CD4-positive, alpha-beta T cell treated with Interleukin-10 for 1 hour (primary cell): Measurements from ENCODE around the gene SLX4IP.

Experiments
- DNase-seq: peaks from one replicate; pipeline ENCODE4 v3.0.0-alpha.2; 2020

Gene SLX4IP

DNA sequence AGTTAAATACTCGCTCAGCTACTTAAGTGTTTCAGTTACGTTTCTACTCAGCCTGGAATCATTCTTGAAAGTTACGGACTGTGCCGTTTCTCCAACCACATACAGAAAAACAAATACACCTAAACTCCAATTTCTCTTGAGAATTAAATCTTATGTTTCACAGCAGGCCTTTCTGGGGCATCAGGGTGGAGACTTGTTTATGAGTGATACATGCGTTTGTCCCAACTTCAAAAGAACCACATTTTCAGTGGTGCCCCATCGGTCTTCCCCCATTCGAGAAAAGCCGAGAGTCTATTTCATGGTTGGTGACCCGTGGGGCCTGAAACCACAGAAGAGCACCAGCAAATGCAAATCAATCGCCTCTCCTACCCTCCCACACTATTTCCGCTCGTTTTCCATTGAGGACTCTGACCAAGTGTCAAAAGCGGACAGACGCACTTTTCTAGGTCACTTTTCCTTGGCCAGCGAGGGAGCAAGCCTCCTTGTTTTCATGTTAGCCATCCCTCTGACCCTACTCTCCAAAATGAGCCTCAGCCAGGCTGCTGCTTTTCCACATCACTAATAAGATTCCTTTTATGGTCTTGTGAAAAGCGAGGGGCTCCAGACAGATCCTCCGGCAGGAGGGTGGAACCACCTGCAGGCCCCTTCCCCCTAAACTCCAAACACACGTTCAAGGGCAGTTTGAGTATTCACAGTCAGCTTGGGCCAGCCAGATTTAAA is 235.6 kb downstream of the SLX4IP start:
- DNase-seq, result no peak

DNA sequence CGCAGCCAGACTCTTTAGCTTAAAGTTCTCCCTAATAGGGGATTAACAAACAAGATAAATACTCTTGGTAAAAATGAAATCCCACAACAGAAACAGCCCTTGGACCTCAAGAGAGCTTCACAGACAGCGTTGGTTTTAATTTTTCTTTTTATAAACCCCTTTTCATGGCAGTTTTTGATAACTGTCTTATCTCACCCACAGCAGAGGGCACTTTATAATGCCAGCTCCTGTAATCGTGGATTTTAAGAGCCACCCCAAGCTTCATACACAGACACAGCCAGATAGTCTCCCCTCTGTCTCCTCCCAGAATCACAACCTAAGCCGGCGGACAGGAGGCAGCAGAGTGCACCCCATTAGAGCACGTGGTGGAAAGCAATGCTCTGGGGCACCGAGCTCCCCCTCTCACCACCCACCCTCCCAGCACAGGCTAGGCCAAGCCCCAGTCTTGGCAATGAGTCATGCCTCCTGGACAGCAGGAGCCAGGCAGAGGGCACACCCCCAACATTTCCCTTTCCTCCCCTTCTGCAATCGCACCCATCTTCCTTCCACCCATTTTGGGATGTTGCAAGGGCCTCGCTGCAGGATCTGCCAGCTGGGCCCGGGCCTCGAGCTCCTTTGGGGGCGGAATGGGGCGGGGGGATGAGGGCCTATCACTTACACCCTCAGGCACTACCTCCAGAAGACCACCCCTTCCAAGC is 236.3 kb downstream of the SLX4IP start:
- DNase-seq, result peak; percentile 27

DNA sequence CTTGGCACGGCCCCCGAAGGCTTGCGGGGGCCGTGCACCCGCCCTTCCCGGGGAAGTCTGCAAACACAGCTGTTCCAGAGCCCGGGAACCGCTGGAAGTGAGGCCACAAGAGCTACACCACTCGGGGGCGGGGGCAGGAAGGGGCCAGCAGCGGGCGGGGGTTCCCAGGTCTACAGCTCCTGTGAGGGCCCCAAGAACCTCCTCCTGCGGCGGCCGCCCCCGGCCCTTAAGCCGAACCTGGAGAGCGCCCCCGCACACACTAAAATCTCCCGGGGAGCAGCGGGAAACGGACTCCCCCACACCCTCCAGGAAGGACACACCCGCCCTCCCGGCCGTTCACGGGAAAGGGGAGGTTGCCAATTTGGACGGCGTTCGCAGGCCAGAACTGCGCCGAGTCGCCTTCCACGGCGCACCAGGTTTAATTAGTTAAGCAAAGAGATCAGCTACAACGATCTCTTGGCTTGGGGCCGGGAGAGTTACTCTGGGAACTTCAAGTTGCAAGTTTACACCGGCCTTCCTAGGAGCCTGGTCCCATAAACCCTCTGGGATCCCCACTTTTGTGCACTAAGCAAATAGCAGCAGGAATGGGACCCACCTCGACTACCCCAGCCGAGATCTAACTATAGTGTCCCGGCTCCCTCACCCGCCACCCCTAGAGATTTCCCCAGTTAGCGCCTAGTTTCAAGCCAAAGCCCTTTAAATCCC is 237.0 kb downstream of the SLX4IP start:
- DNase-seq, result no peak

DNA sequence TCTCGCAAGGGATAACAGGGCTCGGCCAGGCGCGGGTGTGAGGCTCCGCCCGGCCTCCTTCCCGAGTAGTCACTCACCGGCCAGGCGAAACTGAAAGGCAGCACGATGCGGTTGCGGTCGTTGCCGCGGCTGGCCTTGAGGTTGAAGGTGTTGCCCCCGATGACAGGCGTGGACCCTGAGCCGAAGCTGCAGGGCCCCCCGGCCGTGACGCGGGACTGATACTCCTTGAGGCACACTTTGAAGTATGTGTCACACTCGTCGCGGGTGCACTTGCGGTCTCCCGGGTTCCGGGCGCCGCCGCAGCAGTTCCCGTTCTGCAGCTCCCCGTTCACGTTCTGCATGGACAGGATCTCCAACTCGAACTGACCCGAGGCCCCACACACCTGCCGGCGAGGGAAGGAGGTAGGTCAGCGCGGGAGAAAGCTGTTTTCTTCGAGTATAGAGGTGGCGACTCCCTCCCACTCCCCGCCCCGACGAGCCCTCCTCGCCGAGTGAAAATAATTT is 237.6 kb downstream of the SLX4IP start:
- DNase-seq, result peak; percentile 23

DNA sequence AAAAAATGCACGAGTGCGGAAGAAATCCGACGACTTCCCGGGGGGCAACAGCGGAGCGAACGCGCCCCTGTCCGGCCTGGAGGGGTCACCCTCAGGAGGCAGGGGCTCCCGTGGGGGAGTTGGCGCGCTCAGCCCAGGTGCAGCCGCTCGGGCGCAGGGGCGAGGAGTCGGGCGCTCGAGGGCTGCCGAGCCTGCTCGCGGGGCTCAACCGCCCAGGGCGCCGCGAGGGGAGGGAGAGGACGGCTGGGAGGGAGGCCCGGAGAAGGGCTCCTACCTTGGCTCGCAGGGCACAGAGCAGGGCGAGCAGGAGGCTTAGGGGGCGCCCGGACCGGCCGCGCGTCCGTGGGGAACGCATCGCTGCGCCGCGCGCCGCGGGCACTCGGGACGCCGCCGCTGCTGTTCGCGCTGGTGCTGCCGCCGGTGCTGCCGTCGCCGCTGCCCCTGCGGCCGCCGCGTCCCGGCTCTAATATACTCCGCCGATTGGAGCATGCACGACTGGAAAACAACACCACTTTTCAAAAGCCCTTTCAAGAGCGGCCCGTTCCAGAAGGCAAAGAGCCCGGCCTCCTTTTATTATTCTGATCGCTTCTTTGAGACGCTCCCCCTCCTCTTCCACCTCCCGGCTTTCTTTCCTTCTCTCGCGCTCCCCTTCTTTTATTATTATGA is 238.2 kb downstream of the SLX4IP start:
- no peak for DNase-seq

DNA sequence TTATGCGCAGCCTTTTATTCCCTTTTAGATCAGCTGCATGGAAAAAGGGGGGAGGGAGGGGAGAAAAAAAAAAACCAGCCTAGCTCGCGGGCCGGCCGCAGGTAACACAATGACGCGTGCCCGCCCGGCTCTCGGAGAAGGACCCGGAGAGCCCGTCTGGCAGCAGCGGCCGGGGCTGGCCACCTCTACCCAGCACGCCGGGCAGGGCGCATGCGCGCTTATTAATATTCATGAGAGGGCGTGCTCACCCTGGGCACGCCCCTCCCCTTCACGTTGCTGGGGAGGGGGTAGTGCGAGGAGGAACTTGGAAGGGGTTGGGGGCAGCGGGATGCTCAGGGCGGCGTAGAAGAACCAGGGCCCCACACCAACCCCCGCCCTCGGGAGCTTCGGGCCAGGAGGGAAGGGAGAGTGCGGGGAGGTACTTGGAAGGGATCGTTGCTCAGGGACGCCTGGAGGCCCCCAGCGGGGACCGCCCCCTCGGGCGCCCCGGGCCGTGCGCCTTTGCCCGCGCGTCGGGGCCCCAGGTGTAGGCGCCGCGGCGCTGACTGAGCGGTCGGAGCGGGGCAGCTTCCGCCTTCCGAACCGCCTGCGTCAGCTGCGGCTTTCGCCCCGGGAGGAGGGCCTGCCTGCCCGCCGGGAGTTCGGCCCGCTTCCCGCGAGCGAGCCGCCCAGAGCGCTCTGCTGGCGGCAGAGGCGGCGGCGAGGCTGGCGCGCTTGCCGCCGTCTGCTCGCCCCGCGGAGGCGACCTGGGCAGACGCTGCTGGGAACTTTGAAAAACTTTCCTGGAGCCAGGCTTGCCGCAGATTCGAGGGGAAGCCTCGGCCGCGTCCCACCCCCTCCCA is 239.0 kb downstream of the SLX4IP start, which contains the start of gene JAG1:
Gene JAG1 (minus strand): TSS at position 158 of the 842 bp plus-strand sequence. CDS start 469 bp downstream, outside the sequence.
- DNase-seq, result peak; percentile 47

DNA sequence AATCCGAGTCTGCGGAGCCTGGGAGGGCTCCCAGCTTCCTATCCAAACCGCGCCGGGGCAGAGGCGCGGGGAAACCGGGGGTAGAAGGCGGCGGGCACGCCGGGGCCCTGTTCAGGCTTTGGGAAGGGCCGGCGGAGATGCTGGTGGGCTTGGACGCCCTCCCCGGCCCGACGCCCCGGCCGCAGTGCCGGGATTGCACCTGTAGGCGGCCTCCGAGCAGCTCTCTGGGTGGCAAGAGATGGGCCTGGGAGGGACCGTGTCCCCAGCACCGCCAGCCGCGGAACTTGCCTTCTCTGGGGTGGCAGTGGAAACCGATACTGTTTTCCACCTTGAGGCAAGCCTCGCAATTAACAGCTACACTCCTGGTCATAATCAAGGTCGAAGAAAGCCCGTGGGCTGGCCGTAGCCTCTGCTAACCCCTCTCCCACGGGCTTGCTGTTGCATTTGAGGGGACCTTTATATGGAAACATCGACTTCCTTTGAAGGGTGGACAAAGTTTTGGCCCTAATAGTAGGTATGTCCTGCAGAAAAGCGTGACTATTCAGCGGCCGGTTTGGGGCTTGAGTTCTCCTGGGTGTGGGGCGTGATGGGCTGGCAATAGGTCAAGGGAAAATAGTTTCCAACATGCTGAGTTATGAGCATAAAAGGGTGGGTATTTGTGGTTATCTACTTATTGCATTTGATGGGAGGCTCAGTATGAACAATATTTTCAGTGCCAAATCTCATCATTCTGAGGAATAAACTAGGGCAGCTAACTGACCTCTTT is 239.8 kb downstream of the SLX4IP start:
- peak; percentile 15 for DNase-seq

DNA sequence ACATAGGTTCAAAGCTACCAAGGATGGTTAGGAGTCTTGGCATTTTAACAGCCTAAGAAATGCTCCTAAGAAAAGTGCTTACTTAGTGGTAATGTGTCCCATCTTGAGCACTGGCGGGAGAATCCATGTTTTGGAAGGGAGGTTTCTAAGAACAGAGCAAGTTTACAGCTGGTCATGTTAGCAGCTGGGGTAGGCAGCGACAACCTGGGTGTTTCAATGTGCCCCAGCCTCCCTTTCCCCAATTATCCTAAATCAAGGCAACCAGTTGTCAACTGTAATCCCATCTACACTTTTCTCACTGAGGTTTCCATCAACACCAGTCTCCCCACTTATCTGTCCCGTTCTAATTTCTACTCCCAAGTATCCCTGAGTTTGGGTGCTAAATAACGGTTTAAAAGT is 240.3 kb downstream of the SLX4IP start:
- DNase-seq, result no peak

DNA sequence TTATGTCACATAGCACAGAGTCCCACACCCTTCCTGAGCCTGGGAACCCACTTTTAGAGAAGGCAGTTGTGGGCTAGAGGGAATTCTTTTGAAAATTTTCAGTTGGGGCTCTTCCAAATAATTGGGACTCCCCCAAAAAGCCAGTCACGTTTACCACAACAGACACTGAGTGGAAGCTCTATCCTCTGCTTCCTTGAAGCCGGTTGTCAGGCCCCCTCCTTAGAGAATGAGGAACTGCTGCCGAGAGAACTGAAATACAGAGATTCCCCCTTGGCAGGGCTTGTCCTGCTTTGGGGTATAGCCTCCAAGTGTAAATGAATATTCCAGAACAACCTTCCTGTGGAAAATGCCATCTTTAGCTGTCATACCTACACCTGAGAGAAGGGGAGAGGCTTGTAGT is 241.4 kb downstream of the SLX4IP start:
- DNase-seq, result no peak
